HepG2 (cell line): ENCODE data around the gene UQCR10. TPM values are rescaled to one million over a fixed set of nuclear protein-coding genes. Genes with fewer than 3 reads are reported as not detected.
A peak's percentile ranks its signal among the peaks of the same experiment; 100 is the strongest.

Experiments
- ARNT2 ChIP-seq: sonication (generic); formaldehyde crosslinking; IDR thresholded peaks from 2 replicates; pipeline ENCODE4 v1.8.0; 2022; ENCODE audit warnings: mild to moderate bottlenecking, low read depth, missing genetic modification reagents, moderate library complexity
- KLF16 ChIP-seq, 2 experiments: sonication (generic) in 1 of 2; formaldehyde crosslinking in 1 of 2; IDR thresholded peaks; 2 replicates each; pipeline versions ENCODE4 v1.6.1 to v1.8.0; 2016 to 2023; ENCODE audit warnings: missing genetic modification reagents in 2 of 2, missing compliant biosample characterization in 1 of 2
- MXD4 ChIP-seq: IDR thresholded peaks from 2 replicates; pipeline ENCODE4 v1.6.1; 2016; ENCODE audit warnings: mild to moderate bottlenecking, missing biosample characterization, missing genetic modification reagents
- NFE2 ChIP-seq: sonication (generic); formaldehyde crosslinking; IDR thresholded peaks from 2 replicates; pipeline ENCODE4 v1.4.0; 2020; ENCODE audit warnings: missing genetic modification reagents
- RBAK ChIP-seq: sonication (generic); formaldehyde crosslinking; IDR thresholded peaks from 2 replicates; pipeline ENCODE4 v1.5.1; 2020; ENCODE audit warnings: mild to moderate bottlenecking, missing genetic modification reagents
- SNAPC2 ChIP-seq: sonication (generic); formaldehyde crosslinking; IDR thresholded peaks from 2 replicates; pipeline ENCODE4 v1.8.1; 2022; ENCODE audit warnings: mild to moderate bottlenecking, missing genetic modification reagents
- ZC3H13 ChIP-seq: sonication (generic); formaldehyde crosslinking; IDR thresholded peaks from 2 replicates; pipeline ENCODE4 v1.8.1; 2023; ENCODE audit warnings: mild to moderate bottlenecking, missing genetic modification reagents, moderate library complexity
- ZMYM3 ChIP-seq: sonication (generic); formaldehyde crosslinking; IDR thresholded peaks from 2 replicates; pipeline ENCODE4 v1.5.1; 2020; ENCODE audit warnings: mild to moderate bottlenecking, missing genetic modification reagents
- ZNF234 ChIP-seq: sonication (generic); formaldehyde crosslinking; conservative IDR thresholded peaks from 2 replicates; pipeline ENCODE4 v1.5.1; 2020; ENCODE audit warnings: mild to moderate bottlenecking, missing genetic modification reagents
- ZNF572 ChIP-seq: sonication (generic); formaldehyde crosslinking; IDR thresholded peaks from 2 replicates; pipeline ENCODE4 v1.5.1; 2020; ENCODE audit warnings: mild to moderate bottlenecking, missing genetic modification reagents
- polyA plus RNA-seq, 8 experiments: library from polyadenylated mRNA; depleted of rRNA in 3 of 8; stranded (reverse) in 7 of 8; unstranded in 1 of 8; fragments of >200 nt; fragmentation: Illumina TruSeq in 4 of 8; extraction: Trizol in 4 of 8; gene quantifications; 2 replicates each; pipeline versions ENCODE4 v1.2.1 to v1.2.3, GENCODE V29; 2011 to 2016; ENCODE audit warnings: low read depth in 4 of 8, missing spikeins in 1 of 8, mixed read lengths in 1 of 8; ENCODE audit not compliant: insufficient read depth in 1 of 8
- total RNA-seq, 5 experiments: library from RNA; depleted of rRNA; stranded (reverse); fragments of >200 nt; fragmentation: Illumina TruSeq; extraction: Trizol; gene quantifications; 2 replicates each; pipeline ENCODE4 v1.2.3, GENCODE V29; 2016; ENCODE audit warnings: low read depth in 1 of 5
- TF ChIP-seq, protein P1 (sequence below): sonication (generic); formaldehyde crosslinking; IDR thresholded peaks from 2 replicates; pipeline ENCODE4 v1.5.1; 2020; ENCODE audit warnings: mild to moderate bottlenecking, missing genetic modification reagents, borderline replicate concordance
- TF ChIP-seq, protein P2 (sequence below), 2 experiments: sonication (generic) in 1 of 2; formaldehyde crosslinking in 1 of 2; IDR thresholded peaks; 2 replicates each; pipeline versions ENCODE4 v1.4.0 to v1.6.1; 2016 to 2020; ENCODE audit warnings: borderline replicate concordance in 1 of 2, low read depth in 1 of 2, mild to moderate bottlenecking in 1 of 2, missing genetic modification reagents in 1 of 2
- TF ChIP-seq, protein P3 (sequence below): conservative IDR thresholded peaks from 2 replicates; pipeline ENCODE4 v1.6.1; 2018; ENCODE audit warnings: missing genetic modification reagents
- TF ChIP-seq, protein P4 (sequence below), 2 experiments: sonication (generic) in 1 of 2; formaldehyde crosslinking in 1 of 2; IDR thresholded peaks; 2 replicates each; pipeline versions ENCODE4 v1.4.0 to v1.6.1; 2018 to 2020; ENCODE audit warnings: missing genetic modification reagents in 2 of 2, borderline replicate concordance in 1 of 2, low read depth in 1 of 2, mild to moderate bottlenecking in 1 of 2, missing biosample characterization in 1 of 2

UQCR10 gene
- total and polyA plus RNA-seq, 2 of the 13 experiments (the other 11 are each of a cell fraction or from before 2014, with no cell fraction given): 225 to 232 TPM

DNA sequence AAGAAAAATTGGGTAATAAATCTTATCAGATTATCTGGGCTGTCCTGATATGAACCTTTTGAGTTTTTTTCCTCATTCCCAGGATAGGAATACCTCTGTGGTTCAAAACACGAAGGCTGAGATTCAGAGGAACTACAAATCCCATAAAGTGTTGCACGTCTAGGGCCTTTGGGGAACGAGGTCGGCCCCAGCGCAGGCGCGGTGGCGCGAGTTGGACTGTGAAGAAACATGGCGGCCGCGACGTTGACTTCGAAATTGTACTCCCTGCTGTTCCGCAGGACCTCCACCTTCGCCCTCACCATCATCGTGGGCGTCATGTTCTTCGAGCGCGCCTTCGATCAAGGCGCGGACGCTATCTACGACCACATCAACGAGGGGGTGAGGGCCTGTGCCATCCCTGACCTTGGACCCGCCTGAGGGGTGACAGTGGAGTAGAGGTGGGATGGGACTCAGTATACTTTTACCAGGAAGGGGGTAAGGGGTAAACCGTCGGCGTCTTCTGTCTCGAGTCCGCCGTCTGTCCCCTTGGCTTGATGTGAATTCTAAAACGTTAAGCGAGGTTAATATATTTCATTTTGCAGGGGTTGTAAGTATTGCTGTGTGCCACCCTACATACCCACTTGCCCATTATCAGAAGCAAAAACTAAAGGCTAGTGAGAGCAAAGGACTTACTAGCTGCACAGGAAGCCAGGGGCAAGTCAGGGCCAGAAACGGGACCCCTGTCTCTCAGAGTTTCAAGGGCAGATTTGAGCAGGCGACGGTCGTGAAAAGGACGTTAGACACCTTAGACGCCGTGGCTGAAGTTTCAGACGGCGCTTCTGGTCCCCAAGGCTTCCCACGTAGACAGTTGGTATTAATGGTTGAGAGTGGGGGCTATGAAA is at the start of gene UQCR10 (continued):
- TF ChIP-seq, protein P1, sequence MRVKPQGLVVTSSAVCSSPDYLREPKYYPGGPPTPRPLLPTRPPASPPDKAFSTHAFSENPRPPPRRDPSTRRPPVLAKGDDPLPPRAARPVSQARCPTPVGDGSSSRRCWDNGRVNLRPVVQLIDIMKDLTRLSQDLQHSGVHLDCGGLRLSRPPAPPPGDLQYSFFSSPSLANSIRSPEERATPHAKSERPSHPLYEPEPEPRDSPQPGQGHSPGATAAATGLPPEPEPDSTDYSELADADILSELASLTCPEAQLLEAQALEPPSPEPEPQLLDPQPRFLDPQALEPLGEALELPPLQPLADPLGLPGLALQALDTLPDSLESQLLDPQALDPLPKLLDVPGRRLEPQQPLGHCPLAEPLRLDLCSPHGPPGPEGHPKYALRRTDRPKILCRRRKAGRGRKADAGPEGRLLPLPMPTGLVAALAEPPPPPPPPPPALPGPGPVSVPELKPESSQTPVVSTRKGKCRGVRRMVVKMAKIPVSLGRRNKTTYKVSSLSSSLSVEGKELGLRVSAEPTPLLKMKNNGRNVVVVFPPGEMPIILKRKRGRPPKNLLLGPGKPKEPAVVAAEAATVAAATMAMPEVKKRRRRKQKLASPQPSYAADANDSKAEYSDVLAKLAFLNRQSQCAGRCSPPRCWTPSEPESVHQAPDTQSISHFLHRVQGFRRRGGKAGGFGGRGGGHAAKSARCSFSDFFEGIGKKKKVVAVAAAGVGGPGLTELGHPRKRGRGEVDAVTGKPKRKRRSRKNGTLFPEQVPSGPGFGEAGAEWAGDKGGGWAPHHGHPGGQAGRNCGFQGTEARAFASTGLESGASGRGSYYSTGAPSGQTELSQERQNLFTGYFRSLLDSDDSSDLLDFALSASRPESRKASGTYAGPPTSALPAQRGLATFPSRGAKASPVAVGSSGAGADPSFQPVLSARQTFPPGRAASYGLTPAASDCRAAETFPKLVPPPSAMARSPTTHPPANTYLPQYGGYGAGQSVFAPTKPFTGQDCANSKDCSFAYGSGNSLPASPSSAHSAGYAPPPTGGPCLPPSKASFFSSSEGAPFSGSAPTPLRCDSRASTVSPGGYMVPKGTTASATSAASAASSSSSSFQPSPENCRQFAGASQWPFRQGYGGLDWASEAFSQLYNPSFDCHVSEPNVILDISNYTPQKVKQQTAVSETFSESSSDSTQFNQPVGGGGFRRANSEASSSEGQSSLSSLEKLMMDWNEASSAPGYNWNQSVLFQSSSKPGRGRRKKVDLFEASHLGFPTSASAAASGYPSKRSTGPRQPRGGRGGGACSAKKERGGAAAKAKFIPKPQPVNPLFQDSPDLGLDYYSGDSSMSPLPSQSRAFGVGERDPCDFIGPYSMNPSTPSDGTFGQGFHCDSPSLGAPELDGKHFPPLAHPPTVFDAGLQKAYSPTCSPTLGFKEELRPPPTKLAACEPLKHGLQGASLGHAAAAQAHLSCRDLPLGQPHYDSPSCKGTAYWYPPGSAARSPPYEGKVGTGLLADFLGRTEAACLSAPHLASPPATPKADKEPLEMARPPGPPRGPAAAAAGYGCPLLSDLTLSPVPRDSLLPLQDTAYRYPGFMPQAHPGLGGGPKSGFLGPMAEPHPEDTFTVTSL (CRISPR knock-in tag): no peak
- TF ChIP-seq ARNT2 (no peak), KLF16 (CRISPR knock-in tag; IDR thresholded peaks at IDR 0.05) (no peak), ZNF234 (CRISPR knock-in tag) (no peak), ZNF572 (CRISPR knock-in tag) (no peak), MXD4 (CRISPR knock-in tag) (0 out of 2 replicates have a peak, but pooled peaks have one; percentile 7), SNAPC2 (CRISPR knock-in tag) (no peak), ZMYM3 (CRISPR knock-in tag) (no peak), RBAK (CRISPR knock-in tag) (no peak), ZC3H13 (CRISPR knock-in tag) (no peak; the same call in 1 of the 2 replicates), NFE2 (CRISPR knock-in tag) (no peak)
- TF ChIP-seq, protein P2, sequence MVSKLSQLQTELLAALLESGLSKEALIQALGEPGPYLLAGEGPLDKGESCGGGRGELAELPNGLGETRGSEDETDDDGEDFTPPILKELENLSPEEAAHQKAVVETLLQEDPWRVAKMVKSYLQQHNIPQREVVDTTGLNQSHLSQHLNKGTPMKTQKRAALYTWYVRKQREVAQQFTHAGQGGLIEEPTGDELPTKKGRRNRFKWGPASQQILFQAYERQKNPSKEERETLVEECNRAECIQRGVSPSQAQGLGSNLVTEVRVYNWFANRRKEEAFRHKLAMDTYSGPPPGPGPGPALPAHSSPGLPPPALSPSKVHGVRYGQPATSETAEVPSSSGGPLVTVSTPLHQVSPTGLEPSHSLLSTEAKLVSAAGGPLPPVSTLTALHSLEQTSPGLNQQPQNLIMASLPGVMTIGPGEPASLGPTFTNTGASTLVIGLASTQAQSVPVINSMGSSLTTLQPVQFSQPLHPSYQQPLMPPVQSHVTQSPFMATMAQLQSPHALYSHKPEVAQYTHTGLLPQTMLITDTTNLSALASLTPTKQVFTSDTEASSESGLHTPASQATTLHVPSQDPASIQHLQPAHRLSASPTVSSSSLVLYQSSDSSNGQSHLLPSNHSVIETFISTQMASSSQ (IDR thresholded peaks at IDR 0.05; ENCODE audit: low read depth): no peak
- TF ChIP-seq, protein P2 (CRISPR knock-in tag; IDR thresholded peaks at IDR 0.05; ENCODE audit: borderline replicate concordance): peak; percentile 14; the same call in 1 of the 2 replicates
- TF ChIP-seq, protein P3, sequence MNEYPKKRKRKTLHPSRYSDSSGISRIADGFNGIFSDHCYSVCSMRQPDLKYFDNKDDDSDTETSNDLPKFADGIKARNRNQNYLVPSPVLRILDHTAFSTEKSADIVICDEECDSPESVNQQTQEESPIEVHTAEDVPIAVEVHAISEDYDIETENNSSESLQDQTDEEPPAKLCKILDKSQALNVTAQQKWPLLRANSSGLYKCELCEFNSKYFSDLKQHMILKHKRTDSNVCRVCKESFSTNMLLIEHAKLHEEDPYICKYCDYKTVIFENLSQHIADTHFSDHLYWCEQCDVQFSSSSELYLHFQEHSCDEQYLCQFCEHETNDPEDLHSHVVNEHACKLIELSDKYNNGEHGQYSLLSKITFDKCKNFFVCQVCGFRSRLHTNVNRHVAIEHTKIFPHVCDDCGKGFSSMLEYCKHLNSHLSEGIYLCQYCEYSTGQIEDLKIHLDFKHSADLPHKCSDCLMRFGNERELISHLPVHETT (CRISPR knock-in tag): no peak; the same call in 1 of the 2 replicates
- TF ChIP-seq, protein P4, sequence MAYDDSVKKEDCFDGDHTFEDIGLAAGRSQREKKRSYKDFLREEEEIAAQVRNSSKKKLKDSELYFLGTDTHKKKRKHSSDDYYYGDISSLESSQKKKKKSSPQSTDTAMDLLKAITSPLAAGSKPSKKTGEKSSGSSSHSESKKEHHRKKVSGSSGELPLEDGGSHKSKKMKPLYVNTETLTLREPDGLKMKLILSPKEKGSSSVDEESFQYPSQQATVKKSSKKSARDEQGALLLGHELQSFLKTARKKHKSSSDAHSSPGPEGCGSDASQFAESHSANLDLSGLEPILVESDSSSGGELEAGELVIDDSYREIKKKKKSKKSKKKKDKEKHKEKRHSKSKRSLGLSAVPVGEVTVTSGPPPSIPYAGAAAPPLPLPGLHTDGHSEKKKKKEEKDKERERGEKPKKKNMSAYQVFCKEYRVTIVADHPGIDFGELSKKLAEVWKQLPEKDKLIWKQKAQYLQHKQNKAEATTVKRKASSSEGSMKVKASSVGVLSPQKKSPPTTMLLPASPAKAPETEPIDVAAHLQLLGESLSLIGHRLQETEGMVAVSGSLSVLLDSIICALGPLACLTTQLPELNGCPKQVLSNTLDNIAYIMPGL (CRISPR knock-in tag; IDR thresholded peaks at IDR 0.05; ENCODE audit: borderline replicate concordance in 1 of 2, low read depth in 1 of 2): peak in 1 of 2 experiments; percentile 25; a peak in 1 of 4 replicates
